ENCODE measurements around the gene ADCY4.

GRCh38 chr14:24300326-24300980, 34.4 kb downstream of the ADCY4 start:
- TF ChIP-seq CTCF (IDR thresholded peaks at IDR 0.05) (no peak), ZFX (IDR thresholded peaks at IDR 0.05; ENCODE audit: borderline replicate concordance) (no peak)
